ENCODE data around the gene TLE4. TPM values are rescaled to one million over a fixed set of nuclear protein-coding genes. Genes with fewer than 3 reads are reported as not detected.

TLE4 gene
- polyA plus RNA-seq, 3 donors = 21.0 to 107 (median 21.7) TPM

DNA sequence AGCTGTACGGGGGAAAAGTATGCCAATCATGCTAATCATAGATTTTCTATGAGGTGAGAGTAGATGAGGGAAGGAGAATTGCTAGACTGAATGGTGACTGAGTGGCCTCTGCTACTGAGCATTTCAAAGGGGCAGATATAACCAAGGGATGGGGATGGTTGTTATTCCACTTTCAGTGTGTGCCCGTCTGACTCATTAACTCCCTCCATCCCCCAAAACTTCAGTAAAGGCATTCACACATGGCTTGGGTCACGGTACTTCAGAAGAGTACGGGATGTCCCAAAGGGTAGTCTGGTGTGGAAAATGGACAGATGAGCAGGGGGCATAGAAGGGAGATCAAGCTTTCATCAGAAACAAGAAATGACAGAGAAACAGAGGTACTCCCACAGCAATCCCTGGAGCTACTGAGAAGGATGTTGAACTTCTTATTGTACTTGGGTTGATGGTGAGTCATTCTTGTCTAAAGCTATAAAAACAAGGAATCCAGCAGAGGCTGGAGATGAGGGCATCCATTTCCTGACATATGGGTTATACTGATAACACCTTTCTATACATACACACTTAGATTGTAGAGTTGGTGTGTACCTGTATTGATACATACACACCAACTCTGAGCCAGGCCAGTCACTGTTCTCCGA is 8.9 kb upstream of the TLE4 start:
- no peak overlapping the region for H3K27ac Mint-ChIP-seq
- H3K27me3 Mint-ChIP-seq (ENCODE audit: low read depth in 3 of 3) = peaks cover 0 to 4% (median 0%) of the 10 kb centered on the region in 3 donors
- no peak overlapping the region for H3K4me3 Mint-ChIP-seq
- H3K9me3 Mint-ChIP-seq = peaks cover 0 to 2% (median 0%) of the 10 kb centered on the region in 7 donors
- intact Hi-C loops (cut with micrococcal nuclease) = loop anchor here in 1 of 2 donors (10.0 kb wide), 1 partner anchor 428 kb away; no protein-coding TSS in a partner anchor
- peaks cover 12% of the 10 kb centered on the region for H3K4me1 Mint-ChIP-seq
- Histone ChIP-seq H3K4me3 (replicated peaks in 1 of 3; ENCODE audit: low read depth in 2 of 3, low read length in 3 of 3) (no peak overlapping the region), H3K79me2 (ENCODE audit: insufficient read depth, low read length) (no peaks in the 10 kb centered on the region), H4K20me1 (ENCODE audit: insufficient read depth, low read length) (no peaks in the 10 kb centered on the region), H3K4me2 (replicated peaks; ENCODE audit: extremely low read depth, low read length, poor library complexity, severe bottlenecking) (no peak overlapping the region), H3K9me3 (replicated peaks in 1 of 2; ENCODE audit: control insufficient read depth in 1 of 2, insufficient read depth in 1 of 2, low read length in 2 of 2) (no peaks in the 10 kb centered on the region), H3K27me3 (ENCODE audit: control insufficient read depth in 2 of 2, insufficient read depth in 2 of 2, low read length in 2 of 2) (no peaks in the 10 kb centered on the region), H3K9ac (ENCODE audit: insufficient read depth, low read length, poor library complexity, severe bottlenecking) (no peak overlapping the region), H3K4me1 (ENCODE audit: control insufficient read depth in 1 of 2, insufficient read depth in 2 of 2, low read length in 2 of 2) (peaks cover 5 to 6% of the 10 kb centered on the region in 2 donors), H3K27ac (ENCODE audit: low read depth in 1 of 2, low read length in 2 of 2) (no peak overlapping the region), H3K36me3 (replicated peaks in 1 of 2; ENCODE audit: control insufficient read depth in 1 of 2, insufficient read depth in 2 of 2, low read length in 2 of 2) (no peaks in the 10 kb centered on the region), H2AFZ (ENCODE audit: insufficient read depth, low read depth, low read length, poor library complexity, severe bottlenecking) (no peak overlapping the region)
- H3K36me3 Mint-ChIP-seq = no peaks in the 10 kb centered on the region
- DNase-seq = no peak
- TF ChIP-seq, protein P1, sequence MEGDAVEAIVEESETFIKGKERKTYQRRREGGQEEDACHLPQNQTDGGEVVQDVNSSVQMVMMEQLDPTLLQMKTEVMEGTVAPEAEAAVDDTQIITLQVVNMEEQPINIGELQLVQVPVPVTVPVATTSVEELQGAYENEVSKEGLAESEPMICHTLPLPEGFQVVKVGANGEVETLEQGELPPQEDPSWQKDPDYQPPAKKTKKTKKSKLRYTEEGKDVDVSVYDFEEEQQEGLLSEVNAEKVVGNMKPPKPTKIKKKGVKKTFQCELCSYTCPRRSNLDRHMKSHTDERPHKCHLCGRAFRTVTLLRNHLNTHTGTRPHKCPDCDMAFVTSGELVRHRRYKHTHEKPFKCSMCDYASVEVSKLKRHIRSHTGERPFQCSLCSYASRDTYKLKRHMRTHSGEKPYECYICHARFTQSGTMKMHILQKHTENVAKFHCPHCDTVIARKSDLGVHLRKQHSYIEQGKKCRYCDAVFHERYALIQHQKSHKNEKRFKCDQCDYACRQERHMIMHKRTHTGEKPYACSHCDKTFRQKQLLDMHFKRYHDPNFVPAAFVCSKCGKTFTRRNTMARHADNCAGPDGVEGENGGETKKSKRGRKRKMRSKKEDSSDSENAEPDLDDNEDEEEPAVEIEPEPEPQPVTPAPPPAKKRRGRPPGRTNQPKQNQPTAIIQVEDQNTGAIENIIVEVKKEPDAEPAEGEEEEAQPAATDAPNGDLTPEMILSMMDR (IDR thresholded peaks at IDR 0.05) = no peak
- no CpG with 5 or more reads among the region's 5 CpGs for WGBS (ENCODE audit: insufficient coverage)

DNA sequence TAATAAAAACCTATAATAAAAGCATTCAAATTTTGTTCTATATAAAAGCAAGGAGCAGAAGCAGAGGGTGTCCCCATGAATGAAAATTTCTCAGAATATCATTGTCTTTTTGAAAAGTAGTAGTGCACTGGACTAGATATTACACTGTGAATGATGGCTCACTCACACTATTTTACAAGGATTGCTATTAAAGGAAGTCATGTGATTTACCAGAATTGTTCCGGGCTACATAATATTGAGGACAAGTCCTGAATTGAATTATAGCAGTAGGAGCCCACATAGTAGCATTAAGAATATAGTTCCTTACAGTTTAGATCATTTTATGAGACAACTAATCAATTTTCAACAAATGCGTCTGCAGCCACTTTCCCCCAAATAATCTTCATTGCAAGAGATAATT is 7.7 kb upstream of the TLE4 start:
- Histone ChIP-seq H3K9me3 (replicated peaks in 1 of 2; ENCODE audit: control insufficient read depth in 1 of 2, insufficient read depth in 1 of 2, low read length in 2 of 2) (no peaks in the 10 kb centered on the region), H3K4me1 (ENCODE audit: control insufficient read depth in 1 of 2, insufficient read depth in 2 of 2, low read length in 2 of 2) (peaks cover 18% of the 10 kb centered on the region in 2 donors), H3K27ac (ENCODE audit: low read depth in 1 of 2, low read length in 2 of 2) (no peak overlapping the region), H3K79me2 (ENCODE audit: insufficient read depth, low read length) (no peaks in the 10 kb centered on the region), H3K9ac (ENCODE audit: insufficient read depth, low read length, poor library complexity, severe bottlenecking) (no peak overlapping the region), H4K20me1 (ENCODE audit: insufficient read depth, low read length) (no peaks in the 10 kb centered on the region), H3K4me2 (replicated peaks; ENCODE audit: extremely low read depth, low read length, poor library complexity, severe bottlenecking) (no peak overlapping the region), H3K4me3 (replicated peaks in 1 of 3; ENCODE audit: low read depth in 2 of 3, low read length in 3 of 3) (no peak overlapping the region), H3K36me3 (replicated peaks in 1 of 2; ENCODE audit: control insufficient read depth in 1 of 2, insufficient read depth in 2 of 2, low read length in 2 of 2) (no peaks in the 10 kb centered on the region), H3K27me3 (ENCODE audit: control insufficient read depth in 2 of 2, insufficient read depth in 2 of 2, low read length in 2 of 2) (no peaks in the 10 kb centered on the region), H2AFZ (ENCODE audit: insufficient read depth, low read depth, low read length, poor library complexity, severe bottlenecking) (no peak overlapping the region)
- H3K27me3 Mint-ChIP-seq (ENCODE audit: low read depth in 3 of 3) = peaks cover 0 to 4% (median 2%) of the 10 kb centered on the region in 3 donors
- no peak overlapping the region for H3K27ac Mint-ChIP-seq
- no peak for DNase-seq
- H3K9me3 Mint-ChIP-seq = peaks cover 0 to 2% (median 0%) of the 10 kb centered on the region in 7 donors
- H3K4me1 Mint-ChIP-seq = peaks cover 24% of the 10 kb centered on the region
- H3K36me3 Mint-ChIP-seq = no peaks in the 10 kb centered on the region
- WGBS (ENCODE audit: insufficient coverage) = no CpG with 5 or more reads among the region's 2 CpGs
- no peak overlapping the region for H3K4me3 Mint-ChIP-seq
- TF ChIP-seq, protein P1 (IDR thresholded peaks at IDR 0.05) = no peak
- intact Hi-C loops (cut with micrococcal nuclease) = loop anchor here in 1 of 2 donors (10.0 kb wide), 1 partner anchor 429 kb away; no protein-coding TSS in a partner anchor

Data from CD14-positive monocyte (primary cell).